ENCODE results near the gene PTPRM.
"Not testable (repeated sequence)": the region's sequence is repeated elsewhere in the genome, so short reads cannot be mapped to it uniquely, and the experiment has no call there.

Gene PTPRM

GRCh38 chr18:7958081-7958896 lies 391.2 kb downstream of the PTPRM start:
- DNase-seq, result no peak

GRCh38 chr18:7958897-7959146 lies 391.7 kb downstream of the PTPRM start:
- DNase-seq, result no peak

- DNase-seq, result not testable (repeated sequence)
Observed at GRCh38 chr18:7966682-7967081, 399.6 kb downstream of the PTPRM start.

- DNase-seq, result no peak
Observed at GRCh38 chr18:7974200-7974874, 407.2 kb downstream of the PTPRM start.

- DNase-seq, result no peak
Observed at GRCh38 chr18:7977897-7978296, 410.8 kb downstream of the PTPRM start.

- no peak for DNase-seq
Observed at GRCh38 chr18:7978834-7979233, 411.7 kb downstream of the PTPRM start.

DNA sequence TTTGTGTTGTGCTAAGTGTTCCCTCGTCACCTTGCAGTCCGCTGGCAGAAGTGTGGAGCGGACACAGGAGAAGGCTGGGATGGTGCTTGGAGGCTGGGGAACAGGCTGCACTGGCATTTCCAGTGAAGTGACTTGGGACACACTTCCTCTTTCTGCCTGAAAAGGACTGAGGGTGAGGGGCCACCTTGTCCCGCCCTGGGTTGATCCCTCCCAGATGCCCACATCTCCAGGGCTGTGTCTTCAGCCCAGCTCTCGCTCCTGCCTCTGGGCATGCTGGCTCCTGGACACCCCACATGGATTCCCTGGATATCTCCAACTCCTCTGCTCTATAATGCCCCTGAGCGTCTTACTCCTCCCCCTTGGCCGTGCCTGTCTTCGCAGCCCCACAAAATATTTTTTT lies 412.6 kb downstream of the PTPRM start:
- no peak for DNase-seq

- DNase-seq, result no peak
Observed at GRCh38 chr18:7980136-7980535, 413.0 kb downstream of the PTPRM start.

DNA sequence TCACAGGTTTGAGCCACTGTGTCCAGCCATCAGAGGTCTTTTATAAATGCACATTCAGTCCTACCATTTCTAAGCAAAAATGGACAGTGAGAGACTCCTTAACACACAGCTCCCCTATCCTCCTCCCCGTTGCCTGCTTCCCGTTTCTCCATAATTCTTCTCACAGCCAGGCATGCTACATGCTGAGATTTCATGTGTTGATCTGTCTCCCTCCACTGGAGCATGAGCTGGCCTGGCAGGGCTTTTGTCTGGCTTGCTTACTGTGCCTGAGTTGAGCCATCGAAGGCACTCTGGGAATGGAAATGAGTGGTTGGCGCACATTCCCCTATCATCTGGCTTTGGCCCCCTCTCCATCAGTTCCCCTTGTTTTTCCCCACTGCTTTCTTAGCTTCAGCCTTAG lies 413.5 kb downstream of the PTPRM start:
- no peak for DNase-seq

- DNase-seq, result no peak
Observed at GRCh38 chr18:7982216-7982615, 415.1 kb downstream of the PTPRM start.

GRCh38 chr18:7987284-7987976 lies 420.3 kb downstream of the PTPRM start:
- no peak for DNase-seq

GRCh38 chr18:7990670-7991069 lies 423.6 kb downstream of the PTPRM start:
- no peak for DNase-seq

GRCh38 chr18:8001711-8002301 lies 434.7 kb downstream of the PTPRM start:
- DNase-seq, result no peak

- no peak for DNase-seq
Observed at GRCh38 chr18:8003878-8004675, 437.0 kb downstream of the PTPRM start.

DNA sequence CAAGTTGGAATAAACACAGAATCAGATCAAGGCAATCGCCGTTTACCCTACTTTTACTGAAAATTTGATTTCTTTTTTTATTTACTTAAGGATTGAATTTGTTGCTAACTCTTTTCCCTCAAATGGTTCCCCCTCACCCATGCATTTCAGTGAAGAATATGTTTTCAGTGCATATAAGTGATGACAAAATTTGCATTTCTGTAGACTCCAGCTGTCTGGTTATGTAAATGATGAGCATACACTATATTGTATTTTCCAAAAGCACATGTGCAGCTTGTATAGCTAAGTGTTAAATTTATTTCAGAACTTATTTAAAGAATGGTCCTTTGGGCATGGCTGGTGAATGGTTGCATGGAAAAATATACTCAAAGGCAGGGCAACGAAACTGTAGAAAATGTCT lies 437.7 kb downstream of the PTPRM start:
- no peak for DNase-seq

- no peak for DNase-seq
Observed at GRCh38 chr18:8005870-8006569, 438.9 kb downstream of the PTPRM start.

DNA sequence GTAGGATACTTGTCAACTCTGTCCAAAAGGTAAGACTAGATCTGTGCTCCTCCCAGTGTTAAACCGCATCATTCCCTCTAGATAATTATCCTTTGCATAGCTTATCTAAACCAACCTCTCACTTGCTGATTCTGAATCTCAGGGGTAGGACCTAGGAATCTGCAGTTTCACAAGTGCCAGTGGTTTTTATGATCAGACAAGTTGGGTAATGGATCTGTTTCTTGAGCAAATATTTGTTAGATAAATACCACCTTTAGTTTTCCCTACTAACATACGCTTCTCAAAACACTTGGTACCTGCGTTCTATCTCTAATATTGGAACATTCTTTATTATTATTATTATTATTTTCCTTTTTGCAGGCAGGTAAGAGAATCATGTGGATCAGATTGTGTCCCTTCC lies 439.9 kb downstream of the PTPRM start:
- DNase-seq, result no peak

DNA sequence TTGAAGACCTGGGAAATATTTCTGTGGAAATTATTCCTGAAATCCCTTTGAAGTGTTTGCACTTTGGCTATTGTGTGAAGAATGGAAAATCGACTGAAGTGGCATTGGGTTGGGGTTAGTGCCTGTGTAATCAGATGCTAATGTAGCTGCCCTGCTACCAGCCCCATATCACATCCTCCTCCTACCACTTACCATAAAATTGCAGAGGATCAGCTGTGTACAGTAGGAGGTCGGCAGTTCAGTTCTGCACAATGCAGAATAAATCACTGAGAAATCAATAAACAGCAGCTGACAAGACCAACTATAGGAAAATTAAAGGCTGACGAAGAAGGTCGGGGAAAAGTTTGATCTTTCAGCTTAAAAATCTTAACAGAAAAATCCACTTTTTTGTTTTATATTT lies 440.9 kb downstream of the PTPRM start:
- DNase-seq, result no peak

- DNase-seq, result no peak
Observed at GRCh38 chr18:8011361-8011760, 444.2 kb downstream of the PTPRM start.

- no peak for DNase-seq
Observed at GRCh38 chr18:8011906-8012305, 444.8 kb downstream of the PTPRM start.

- DNase-seq, result no peak
Observed at GRCh38 chr18:8018701-8019331, 451.7 kb downstream of the PTPRM start.

- DNase-seq, result no peak
Observed at GRCh38 chr18:8019600-8019999, 452.5 kb downstream of the PTPRM start.
